PC-3 (cell line): Measurements from ENCODE around the gene ETNK2.

Experiments used
- CTCF ChIP-seq: fragments of 300-600 bp; sonication (generic); conservative IDR thresholded peaks from 2 replicates; pipeline ENCODE4 v1.5.1; 2017; ENCODE audit warnings: antibody characterized with exemption, low read depth, mild to moderate bottlenecking, low read length
- EZH2 ChIP-seq: fragments of 300-600 bp; sonication (generic); IDR thresholded peaks from one replicate; pipeline ENCODE4 v1.6.1; 2017; ENCODE audit warnings: antibody characterized with exemption, mild to moderate bottlenecking, low read length; ENCODE audit not compliant: unreplicated experiment

- TF ChIP-seq CTCF (no peak), EZH2 (no peak)
These were observed 42.9 kb upstream of the ETNK2 start for GRCh38 chr1:204194771-204195170.
